HCT116 (cell line): ENCODE results near the gene NRIP3. TPM values are rescaled to one million over a fixed set of nuclear protein-coding genes. Genes with fewer than 3 reads are reported as not detected.

ENCODE experiments used
- ATAC-seq: fragments of 200-7000 bp; cut with Tn5 transposase; 2 replicates; pipeline ENCODE4 v1.9.1; 2020; ENCODE audit warnings: mild to moderate bottlenecking, moderate library complexity
- BruUV-seq: library from RNA; stranded (reverse); fragments of 400-500 nt; replicated peaks from 2 replicates; lab custom pipeline; 2021; lab: Mats Ljungman, UMichigan
- CTCF ChIA-PET: fragments of 300-600 bp; sonication (Branson Sonifier 250); formaldehyde crosslinking; loops from one replicate; lab custom pipeline; 2021; ENCODE audit warnings: antibody characterized with exemption; lab: Charles Lee
- POLR2A ChIA-PET: fragments of 300-600, 350-600 bp; sonication (Branson Sonifier 250); formaldehyde crosslinking; loops from one replicate; lab custom pipeline; 2021; ENCODE audit warnings: antibody characterized with exemption; lab: Charles Lee
- RAD21 ChIA-PET, 2 experiments: fragments of 300-600 bp; sonication (Branson Sonifier 250); formaldehyde crosslinking; loops; one replicate each; lab custom pipeline; 2023; ENCODE audit warnings: low total read pairs in 2 of 2; ENCODE audit not compliant: uncharacterized antibody in 2 of 2, unreplicated experiment in 2 of 2, low non-redundant PET in 1 of 2; lab: Charles Lee
- DNase-seq: peaks from one replicate; pipeline ENCODE4 v3.0.0-alpha.2; 2010; ENCODE audit warnings: low read depth, low spot score
- H2AFZ ChIP-seq: fragments of 200-600 bp; shearing (Covaris generic), sonication (generic); 2 replicates; pipeline ENCODE4 v1.6.1; 2017; ENCODE audit warnings: low read depth, mixed run types, mixed read lengths, antibody characterized with exemption, low read length; ENCODE audit not compliant: poor library complexity, severe bottlenecking
- H3K27ac ChIP-seq: 2 replicates; pipeline ENCODE4 v1.5.1; 2012; ENCODE audit warnings: low read depth, low read length
- H3K27me3 ChIP-seq: fragments of 200-600 bp; sonication (generic); 2 replicates; pipeline ENCODE4 v1.6.1; 2016; ENCODE audit warnings: mixed run types, low read length, mixed read lengths; ENCODE audit not compliant: insufficient read depth
- H3K36me3 ChIP-seq, 2 experiments: fragments of 200-500 bp in 1 of 2; fragments of 200-600 bp in 1 of 2; sonication (Bioruptor generic) in 1 of 2; sonication (generic) in 1 of 2; 2 replicates each; pipeline versions ENCODE4 v1.5.1 to v1.6.1; 2014 to 2016; ENCODE audit warnings: low read length in 2 of 2, inconsistent platforms in 1 of 2, mixed read lengths in 1 of 2, mixed run types in 1 of 2; ENCODE audit not compliant: insufficient read depth in 2 of 2, control insufficient read depth in 1 of 2
- H3K4me1 ChIP-seq, 2 experiments: fragments of 200-600 bp in 1 of 2; sonication (generic) in 1 of 2; 2 replicates each; pipeline versions ENCODE4 v1.5.1 to v1.6.1; 2012 to 2017; ENCODE audit warnings: low read length in 2 of 2, inconsistent platforms in 1 of 2, mild to moderate bottlenecking in 1 of 2, mixed read lengths in 1 of 2, mixed run types in 1 of 2, moderate library complexity in 1 of 2; ENCODE audit not compliant: insufficient read depth in 2 of 2, control insufficient read depth in 1 of 2
- H3K4me2 ChIP-seq: fragments of 200-600 bp; sonication (generic); 2 replicates; pipeline ENCODE4 v1.6.1; 2017; ENCODE audit warnings: mixed run types, low read length, mixed read lengths
- H3K4me3 ChIP-seq, 2 experiments: fragments of 200-600 bp in 1 of 2; sonication (generic) in 1 of 2; replicated peaks in 1 of 2; 2 replicates each; pipeline ENCODE4 v1.5.1; 2011 to 2016; ENCODE audit warnings: low read length in 2 of 2, control low read depth in 1 of 2, low read depth in 1 of 2, mild to moderate bottlenecking in 1 of 2, mixed read lengths in 1 of 2, mixed run types in 1 of 2
- H3K79me2 ChIP-seq: fragments of 200-600 bp; sonication (generic); 2 replicates; pipeline ENCODE4 v1.6.1; 2017; ENCODE audit warnings: mild to moderate bottlenecking, mixed run types, low read length, moderate library complexity, mixed read lengths; ENCODE audit not compliant: insufficient read depth
- H3K9ac ChIP-seq: fragments of 200-600 bp; sonication (generic); 2 replicates; pipeline ENCODE4 v1.6.1; 2016; ENCODE audit warnings: low read length, mixed read lengths
- H3K9me2 ChIP-seq: fragments of 200-600 bp; sonication (generic), shearing (Covaris generic); 2 replicates; pipeline ENCODE4 v1.6.1; 2017; ENCODE audit warnings: mixed run types, mild to moderate bottlenecking, moderate library complexity; ENCODE audit not compliant: insufficient read depth
- H3K9me3 ChIP-seq, 2 experiments: fragments of 200-500 bp in 1 of 2; fragments of 200-600 bp in 1 of 2; sonication (Bioruptor generic) in 1 of 2; sonication (generic) in 1 of 2; 2 replicates each; pipeline ENCODE4 v1.6.1; 2014 to 2017; ENCODE audit warnings: low read length in 2 of 2, mixed read lengths in 2 of 2, inconsistent platforms in 1 of 2, low read depth in 1 of 2, mild to moderate bottlenecking in 1 of 2, mixed run types in 1 of 2, moderate library complexity in 1 of 2; ENCODE audit not compliant: control insufficient read depth in 1 of 2, insufficient read depth in 1 of 2
- H4K20me1 ChIP-seq: fragments of 200-600 bp; sonication (generic), shearing (Covaris generic); 2 replicates; pipeline ENCODE4 v1.6.1; 2017; ENCODE audit warnings: mixed run types, mild to moderate bottlenecking, moderate library complexity; ENCODE audit not compliant: insufficient read depth
- CBX3 ChIP-seq: IDR thresholded peaks from 2 replicates; pipeline ENCODE4 v1.6.1; 2012; ENCODE audit warnings: low read depth
- EGR1 ChIP-seq: IDR thresholded peaks from 2 replicates; pipeline ENCODE4 v1.6.1; 2012; ENCODE audit warnings: low read depth
- ELF1 ChIP-seq: IDR thresholded peaks from 2 replicates; pipeline ENCODE4 v1.6.1; 2012; ENCODE audit warnings: low read depth, borderline replicate concordance
- FOSL1 ChIP-seq: IDR thresholded peaks from 2 replicates; pipeline ENCODE4 v1.6.1; 2012; ENCODE audit warnings: low read depth
- JUND ChIP-seq: IDR thresholded peaks from 2 replicates; pipeline ENCODE4 v1.6.1; 2012
- MAX ChIP-seq: IDR thresholded peaks from 2 replicates; pipeline ENCODE4 v1.6.1; 2012
- RAD21 ChIP-seq: IDR thresholded peaks from 2 replicates; pipeline ENCODE4 v1.6.1; 2012; ENCODE audit warnings: low read depth, mild to moderate bottlenecking
- REST ChIP-seq: IDR thresholded peaks from 2 replicates; pipeline ENCODE4 v1.6.1; 2012; ENCODE audit warnings: low read depth
- SP1 ChIP-seq: IDR thresholded peaks from 2 replicates; pipeline ENCODE4 v1.6.1; 2012; ENCODE audit warnings: low read depth
- TCF7L2 ChIP-seq: IDR thresholded peaks from 2 replicates; pipeline ENCODE4 v1.7.0; 2011; ENCODE audit warnings: borderline replicate concordance, inconsistent platforms; ENCODE audit not compliant: insufficient read depth, insufficient read length; ENCODE audit errors: extremely low read depth
- YY1 ChIP-seq: IDR thresholded peaks from 2 replicates; pipeline ENCODE4 v1.6.1; 2011; ENCODE audit warnings: low read length, low read depth, moderate library complexity, mild to moderate bottlenecking; ENCODE audit not compliant: insufficient replicate concordance; ENCODE audit errors: extremely low read depth
- ZBTB33 ChIP-seq: IDR thresholded peaks from 2 replicates; pipeline ENCODE4 v1.6.1; 2011; ENCODE audit warnings: mild to moderate bottlenecking, low read length, moderate library complexity; ENCODE audit not compliant: insufficient replicate concordance; ENCODE audit errors: extremely low read depth
- intact Hi-C: fragments of 100-400 bp; cut with micrococcal nuclease; formaldehyde crosslinking; loops from 2 replicates; pipeline ENCODE4 v1.10.0; 2022
- total RNA-seq: library from RNA; stranded (reverse); gene quantifications from one replicate; pipeline ENCODE4 v1.2.1, GENCODE V29; 2021; ENCODE audit not compliant: unreplicated experiment
- TF ChIP-seq, protein P1 (sequence below), 3 experiments: fragments of 200-600 bp in 1 of 3; sonication (generic) in 1 of 3; IDR thresholded peaks in 2 of 3; conservative IDR thresholded peaks in 1 of 3; 2 replicates each; pipeline ENCODE4 v1.5.1; 2012 to 2017; ENCODE audit warnings: low read depth in 2 of 3, low read length in 2 of 3, antibody characterized with exemption in 1 of 3, borderline replicate concordance in 1 of 3, control low read depth in 1 of 3, mild to moderate bottlenecking in 1 of 3, mixed read lengths in 1 of 3, mixed run types in 1 of 3, moderate library complexity in 1 of 3; ENCODE audit not compliant: insufficient read depth in 1 of 3

Gene NRIP3
- total RNA-seq, 1 experiment from 2014 or later = 0.15 TPM

DNA sequence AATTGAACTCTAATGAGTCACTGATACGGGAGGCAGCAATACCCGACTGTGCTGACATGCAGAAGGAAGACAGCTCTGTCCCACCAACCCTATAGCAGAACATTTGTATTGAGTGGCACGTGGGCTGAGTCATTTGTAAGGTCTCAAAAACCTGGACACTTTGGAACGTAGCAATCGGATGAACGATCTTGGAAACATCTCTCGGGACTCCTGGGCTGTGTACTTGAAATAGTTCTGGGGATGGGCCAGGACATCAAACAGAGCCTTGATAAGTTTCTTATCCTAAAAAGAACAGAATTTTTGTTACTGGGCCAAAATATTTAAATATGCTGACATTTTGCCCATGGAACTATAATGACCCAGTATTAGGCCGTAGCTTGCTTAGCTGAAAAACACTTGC lies 17.1 kb upstream of the NRIP3 start:
- POLR2A ChIA-PET = no interaction called here
- ATAC-seq = no peak

More for the DNA sequence above, 17.1 kb upstream of the NRIP3 start:
- H3K4me1 ChIP-seq = no peaks in the 10 kb centered on the region
- no peaks in the 10 kb centered on the region for H3K9me2 ChIP-seq
- H3K36me3 ChIP-seq = no peaks in the 10 kb centered on the region
- no peaks in the 10 kb centered on the region for H3K79me2 ChIP-seq
- BruUV-seq = no TSS peak
- H3K9me3 ChIP-seq = no peaks in the 10 kb centered on the region
- H3K27me3 ChIP-seq = peaks cover 5% of the 10 kb centered on the region; the same call in 1 of the 2 replicates
- intact Hi-C loops = no loop called here
- no peak overlapping the region for H3K4me2 ChIP-seq
- H3K4me3 ChIP-seq = no peak overlapping the region
- H3K9ac ChIP-seq = no peak overlapping the region
- ChIA-PET RAD21 (no interaction called here), CTCF (no interaction called here)
- H2AFZ ChIP-seq = no peak overlapping the region
- no peaks in the 10 kb centered on the region for H4K20me1 ChIP-seq
- TF ChIP-seq JUND (no peak), CBX3 (no peak), EGR1 (no peak), YY1 (no peak), RAD21 (no peak), ELF1 (no peak), REST (no peak), TCF7L2 (no peak), FOSL1 (no peak), ZBTB33 (no peak), MAX (no peak), SP1 (no peak)
- TF ChIP-seq, protein P1, sequence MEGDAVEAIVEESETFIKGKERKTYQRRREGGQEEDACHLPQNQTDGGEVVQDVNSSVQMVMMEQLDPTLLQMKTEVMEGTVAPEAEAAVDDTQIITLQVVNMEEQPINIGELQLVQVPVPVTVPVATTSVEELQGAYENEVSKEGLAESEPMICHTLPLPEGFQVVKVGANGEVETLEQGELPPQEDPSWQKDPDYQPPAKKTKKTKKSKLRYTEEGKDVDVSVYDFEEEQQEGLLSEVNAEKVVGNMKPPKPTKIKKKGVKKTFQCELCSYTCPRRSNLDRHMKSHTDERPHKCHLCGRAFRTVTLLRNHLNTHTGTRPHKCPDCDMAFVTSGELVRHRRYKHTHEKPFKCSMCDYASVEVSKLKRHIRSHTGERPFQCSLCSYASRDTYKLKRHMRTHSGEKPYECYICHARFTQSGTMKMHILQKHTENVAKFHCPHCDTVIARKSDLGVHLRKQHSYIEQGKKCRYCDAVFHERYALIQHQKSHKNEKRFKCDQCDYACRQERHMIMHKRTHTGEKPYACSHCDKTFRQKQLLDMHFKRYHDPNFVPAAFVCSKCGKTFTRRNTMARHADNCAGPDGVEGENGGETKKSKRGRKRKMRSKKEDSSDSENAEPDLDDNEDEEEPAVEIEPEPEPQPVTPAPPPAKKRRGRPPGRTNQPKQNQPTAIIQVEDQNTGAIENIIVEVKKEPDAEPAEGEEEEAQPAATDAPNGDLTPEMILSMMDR (IDR thresholded peaks at IDR 0.05 in 2 of 3, conservative IDR thresholded peaks at IDR 0.05 in 1 of 3; ENCODE audit: borderline replicate concordance in 1 of 3, insufficient read depth in 1 of 3, low read depth in 2 of 3, low read length in 2 of 3) = no peak
- H3K27ac ChIP-seq = no peak overlapping the region
- no peak for DNase-seq
